GM23338 (cell line): ENCODE results near the gene KCTD17. TPM values are rescaled to one million over a fixed set of nuclear protein-coding genes. Genes with fewer than 3 reads are reported as not detected.

ENCODE experiments used
- ATAC-seq: fragments of 200-7000 bp; cut with Tn5 transposase; 3 replicates; pipeline ENCODE4 v1.9.1; 2020
- DNase-seq: peaks from one replicate; pipeline ENCODE4 v3.0.0-alpha.2; 2015; ENCODE audit warnings: low spot score
- H2AFZ ChIP-seq: fragments of 200-600 bp; sonication (generic); 2 replicates; pipeline ENCODE4 v1.8.0; 2016; ENCODE audit warnings: antibody characterized with exemption, mild to moderate bottlenecking, moderate library complexity
- H3F3A ChIP-seq: fragments of 200-600 bp; sonication (generic); replicated peaks from 2 replicates; pipeline ENCODE4 v1.8.0; 2017; ENCODE audit warnings: antibody characterized with exemption, mixed run types, low read depth
- H3K27ac ChIP-seq: fragments of 200-600 bp; sonication (generic); 2 replicates; pipeline ENCODE4 v1.6.1; 2016; ENCODE audit warnings: low read depth
- H3K27me3 ChIP-seq: fragments of 200-600 bp; sonication (generic); 2 replicates; pipeline ENCODE4 v1.8.0; 2016; ENCODE audit warnings: mild to moderate bottlenecking, mixed run types, moderate library complexity; ENCODE audit not compliant: insufficient read depth
- H3K36me3 ChIP-seq: fragments of 200-600 bp; sonication (generic); 2 replicates; pipeline ENCODE4 v1.8.0; 2016; ENCODE audit warnings: mild to moderate bottlenecking; ENCODE audit not compliant: insufficient read depth
- H3K4me1 ChIP-seq: fragments of 200-600 bp; sonication (generic); 2 replicates; pipeline ENCODE4 v1.8.0; 2016; ENCODE audit warnings: mild to moderate bottlenecking, moderate library complexity; ENCODE audit not compliant: insufficient read depth
- H3K4me2 ChIP-seq: fragments of 200-600 bp; sonication (generic); 2 replicates; pipeline ENCODE4 v1.7.1; 2017; ENCODE audit warnings: mixed run types
- H3K4me3 ChIP-seq: fragments of 200-600 bp; sonication (generic); 2 replicates; pipeline ENCODE4 v1.6.1; 2016; ENCODE audit warnings: mixed run types
- H3K79me2 ChIP-seq: fragments of 200-600 bp; sonication (generic); replicated peaks from 2 replicates; pipeline ENCODE4 v1.8.0; 2017; ENCODE audit warnings: mild to moderate bottlenecking; ENCODE audit not compliant: insufficient read depth
- H3K9me2 ChIP-seq: fragments of 200-600 bp; sonication (generic); 2 replicates; pipeline ENCODE4 v1.8.0; 2017; ENCODE audit not compliant: insufficient read depth
- H4K20me1 ChIP-seq: fragments of 200-600 bp; sonication (generic); replicated peaks from 2 replicates; pipeline ENCODE4 v1.8.0; 2017; ENCODE audit warnings: mild to moderate bottlenecking; ENCODE audit not compliant: insufficient read depth
- H3K27ac Mint-ChIP-seq: 2 replicates; pipeline ENCODE4 v1.8.0; 2020; ENCODE audit warnings: inconsistent platforms, mild to moderate bottlenecking, moderate library complexity, mixed read lengths
- H3K27me3 Mint-ChIP-seq: 3 replicates; pipeline ENCODE4 v1.8.0; 2022; ENCODE audit warnings: low read depth, mild to moderate bottlenecking, moderate library complexity, mixed read lengths, inconsistent platforms; ENCODE audit not compliant: insufficient read depth, poor library complexity
- H3K36me3 Mint-ChIP-seq: 3 replicates; pipeline ENCODE4 v1.8.0; 2021; ENCODE audit warnings: low read depth, mild to moderate bottlenecking, inconsistent platforms, moderate library complexity, mixed read lengths
- H3K4me1 Mint-ChIP-seq: 3 replicates; pipeline ENCODE4 v1.8.0; 2020; ENCODE audit warnings: mild to moderate bottlenecking, inconsistent platforms, mixed read lengths
- H3K4me3 Mint-ChIP-seq: 3 replicates; pipeline ENCODE4 v1.8.0; 2021; ENCODE audit warnings: moderate library complexity, mild to moderate bottlenecking, inconsistent platforms, mixed read lengths
- H3K9me3 Mint-ChIP-seq: 3 replicates; pipeline ENCODE4 v1.8.0; 2020; ENCODE audit warnings: moderate library complexity, mild to moderate bottlenecking, inconsistent platforms, mixed read lengths
- CREB1 ChIP-seq: fragments of 250-450 bp; sonication (Bioruptor Pico); IDR thresholded peaks from 2 replicates; pipeline ENCODE4 v1.5.0; 2020; ENCODE audit warnings: low read depth, mild to moderate bottlenecking, moderate library complexity
- CTCF ChIP-seq, 2 experiments: fragments of 200-600 bp in 1 of 2; sonication (generic) in 1 of 2; conservative IDR thresholded peaks; 2 replicates each; pipeline versions ENCODE4 v1.5.1 to v1.6.1; 2016 to 2017; ENCODE audit warnings: antibody characterized with exemption in 2 of 2, low read depth in 2 of 2, mild to moderate bottlenecking in 2 of 2, moderate library complexity in 1 of 2
- ETS1 ChIP-seq: IDR thresholded peaks from 2 replicates; pipeline ENCODE4 v1.6.1; 2016; ENCODE audit warnings: antibody characterized with exemption
- EZH2 ChIP-seq: fragments of 200-600 bp; sonication (generic); IDR thresholded peaks from one replicate; pipeline ENCODE4 v1.8.0; 2017; ENCODE audit warnings: antibody characterized with exemption, mild to moderate bottlenecking, low read depth; ENCODE audit not compliant: unreplicated experiment
- EZH2phosphoT487 ChIP-seq: fragments of 200-600 bp; sonication (generic); IDR thresholded peaks from one replicate; pipeline ENCODE4 v1.8.1; 2018; ENCODE audit warnings: antibody characterized with exemption; ENCODE audit not compliant: unreplicated experiment
- JUNB ChIP-seq: IDR thresholded peaks from one replicate; pipeline ENCODE4 v1.6.1; 2016; ENCODE audit warnings: antibody characterized with exemption; ENCODE audit not compliant: unreplicated experiment
- NANOG ChIP-seq: IDR thresholded peaks from 2 replicates; pipeline ENCODE4 v1.6.1; 2016; ENCODE audit warnings: antibody characterized with exemption, borderline replicate concordance
- POLR2AphosphoS5 ChIP-seq: IDR thresholded peaks from 2 replicates; pipeline ENCODE4 v1.6.1; 2016; ENCODE audit warnings: antibody characterized with exemption, low read depth
- REST ChIP-seq: IDR thresholded peaks from one replicate; pipeline ENCODE4 v1.6.1; 2018; ENCODE audit warnings: antibody characterized with exemption; ENCODE audit not compliant: unreplicated experiment
- STAT1 ChIP-seq: IDR thresholded peaks from one replicate; pipeline ENCODE4 v1.6.1; 2016; ENCODE audit warnings: antibody characterized with exemption; ENCODE audit not compliant: unreplicated experiment
- ZNF114 ChIP-seq: fragments of 250-450 bp; sonication (Bioruptor Pico); IDR thresholded peaks from 2 replicates; pipeline ENCODE4 v1.5.0; 2020; ENCODE audit warnings: mild to moderate bottlenecking, moderate library complexity
- ZNF331 ChIP-seq: fragments of 250-450 bp; sonication (Bioruptor Pico); IDR thresholded peaks from 2 replicates; pipeline ENCODE4 v1.5.0; 2020; ENCODE audit warnings: low read depth, mild to moderate bottlenecking, moderate library complexity
- ZNF462 ChIP-seq: fragments of 250-450 bp; sonication (Bioruptor Pico); IDR thresholded peaks from 2 replicates; pipeline ENCODE4 v1.5.0; 2020; ENCODE audit warnings: mild to moderate bottlenecking, moderate library complexity
- polyA plus RNA-seq: library from polyadenylated mRNA; unstranded; fragments of >200 nt; fragmentation: Nextera tagmentation; extraction: Ambion mirVana; gene quantifications from 2 replicates; pipeline ENCODE4 v1.2.1, GENCODE V29; 2016
- total RNA-seq: library from RNA; depleted of rRNA; stranded (reverse); fragments of >200 nt; shearing (Covaris generic); gene quantifications from 2 replicates; pipeline ENCODE4 v1.2.3, GENCODE V29; 2014

The KCTD17 gene
- total and polyA plus RNA-seq, 2 experiments from 2014 or later: 25.1 to 35.0 TPM

GRCh38 chr22:37037669-37038068 lies 13.9 kb upstream of the KCTD17 start:
- Mint-ChIP-seq H3K27ac (no peak overlapping the region), H3K9me3 (no peaks in the 10 kb centered on the region; the same call in 2 of the 3 replicates), H3K4me3 (no peak overlapping the region), H3K36me3 (no peaks in the 10 kb centered on the region), H3K27me3 (peaks cover 13% of the 10 kb centered on the region), H3K4me1 (peaks cover 28% of the 10 kb centered on the region)
- Histone ChIP-seq H3F3A (no peaks in the 10 kb centered on the region), H3K27ac (no peak overlapping the region), H2AFZ (0 out of 2 replicates have a peak overlapping the region, but pooled peaks have one; percentile 14), H3K27me3 (no peaks in the 10 kb centered on the region), H3K79me2 (no peaks in the 10 kb centered on the region), H3K4me1 (peaks cover 3% of the 10 kb centered on the region; the same call in 1 of the 2 replicates), H3K36me3 (no peaks in the 10 kb centered on the region), H3K9me2 (no peaks in the 10 kb centered on the region), H4K20me1 (no peaks in the 10 kb centered on the region), H3K4me2 (no peak overlapping the region), H3K4me3 (no peak overlapping the region)
- ATAC-seq (peak; percentile 62), DNase-seq (no peak)
- TF ChIP-seq STAT1: no peak
- TF ChIP-seq ZNF114: no peak
- TF ChIP-seq CREB1: no peak
- no peak for TF ChIP-seq ETS1
- TF ChIP-seq ZNF462: no peak
- no peak for TF ChIP-seq EZH2
- TF ChIP-seq EZH2phosphoT487: no peak
- no peak for TF ChIP-seq CTCF (conservative IDR thresholded peaks at IDR 0.05; ENCODE audit: low read depth in 2 of 2)
- TF ChIP-seq POLR2AphosphoS5: no peak
- no peak for TF ChIP-seq NANOG
- TF ChIP-seq JUNB: no peak
- no peak for TF ChIP-seq ZNF331
- no peak for TF ChIP-seq REST
